HG03060 (cell line): Measurements from ENCODE around the gene NPBWR2.

Experiments used
- ATAC-seq: cut with Tn5 transposase; IDR thresholded peaks from one replicate; pipeline ENCODE4 v1.9.1; 2021; ENCODE audit warnings: low read depth, moderate number of reproducible peaks; ENCODE audit not compliant: unreplicated experiment

The NPBWR2 gene

GRCh38 chr20:64105846-64106434 is 1.4 kb downstream of the NPBWR2 start:
- no peak for ATAC-seq

DNA sequence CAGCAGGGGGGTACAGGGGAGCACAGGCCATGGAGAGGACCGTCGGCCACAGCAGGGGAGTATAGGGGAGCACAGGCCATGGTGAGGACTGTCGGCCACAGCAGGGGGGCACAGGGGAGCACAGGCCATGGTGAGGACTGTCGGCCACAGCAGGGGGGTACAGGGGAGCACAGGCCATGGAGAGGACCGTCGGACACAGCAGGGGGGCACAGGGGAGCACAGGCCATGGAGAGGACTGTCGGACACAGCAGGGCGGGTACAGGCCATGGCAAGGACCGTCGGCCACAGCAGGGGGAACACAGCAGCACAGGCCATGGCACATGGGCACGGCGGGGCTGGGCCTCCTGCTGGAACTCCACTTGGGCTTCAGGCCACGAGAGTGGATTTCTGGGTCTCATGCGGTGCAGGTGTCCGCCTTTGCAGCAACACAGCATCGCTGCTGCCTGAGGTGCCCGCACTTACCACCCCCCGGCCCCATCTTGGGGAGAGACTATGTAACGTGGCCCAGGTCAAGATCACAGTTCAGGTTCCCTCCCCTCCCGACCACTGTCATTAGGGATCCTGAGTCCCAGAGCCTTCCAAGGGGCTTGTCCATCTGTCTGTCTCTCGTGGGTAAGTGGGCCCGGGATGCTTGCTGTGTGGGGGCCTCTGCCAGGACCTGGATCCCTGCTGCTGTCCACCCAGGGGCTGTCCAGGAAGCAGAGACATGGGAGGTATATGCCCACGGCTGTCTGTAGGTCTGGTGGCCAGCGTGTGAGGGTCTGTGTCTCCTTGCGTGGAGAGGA is 2.5 kb downstream of the NPBWR2 start:
- no peak for ATAC-seq

DNA sequence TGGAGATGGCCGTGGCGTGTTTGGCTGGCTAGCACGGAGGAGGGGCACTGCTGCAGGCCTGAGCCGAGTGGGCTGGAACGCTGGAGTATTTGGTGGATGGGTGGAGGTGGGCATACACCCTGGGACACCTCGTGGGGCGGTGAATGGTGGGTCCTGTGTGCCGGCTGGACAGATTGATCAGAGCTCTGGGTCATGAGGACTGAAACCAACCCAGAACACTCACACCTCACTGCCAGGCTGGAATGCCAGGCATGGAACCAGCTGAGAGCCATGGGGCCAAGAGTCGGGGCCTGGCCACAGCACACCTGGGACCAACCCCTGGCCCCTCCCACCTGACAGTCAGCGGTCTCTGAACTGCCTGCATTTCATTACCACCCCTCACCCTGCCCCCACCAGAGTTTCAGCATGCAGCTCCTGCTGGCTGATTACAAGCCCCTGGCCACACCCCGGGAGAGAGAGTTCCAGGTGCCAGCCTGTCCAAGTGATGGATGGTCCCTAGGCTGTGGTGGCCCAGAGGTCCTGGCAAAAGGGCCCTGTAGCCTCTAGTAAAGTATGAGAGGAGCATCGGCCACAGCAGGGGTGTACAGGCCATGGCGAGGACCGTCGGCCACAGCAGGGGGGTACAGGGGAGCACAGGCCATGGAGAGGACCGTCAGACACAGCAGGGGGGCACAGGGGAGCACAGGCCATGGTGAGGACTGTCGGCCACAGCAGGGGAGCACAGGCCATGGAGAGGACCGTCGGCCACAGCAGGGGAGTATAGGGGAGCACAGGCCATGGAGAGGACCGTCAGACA is 3.3 kb downstream of the NPBWR2 start:
- ATAC-seq: no peak

- no peak for ATAC-seq
These were observed 4.6 kb downstream of the NPBWR2 start for GRCh38 chr20:64102647-64103354.

GRCh38 chr20:64101731-64102621 is 5.4 kb downstream of the NPBWR2 start:
- ATAC-seq: no peak

- ATAC-seq: no peak
These were observed 6.2 kb downstream of the NPBWR2 start for GRCh38 chr20:64100946-64101688.

- no peak for ATAC-seq
These were observed 6.8 kb downstream of the NPBWR2 start for GRCh38 chr20:64100566-64100888.

- ATAC-seq: no peak
These were observed 7.3 kb downstream of the NPBWR2 start for GRCh38 chr20:64099880-64100565.

GRCh38 chr20:64099086-64099786 is 8.1 kb downstream of the NPBWR2 start:
- no peak for ATAC-seq

DNA sequence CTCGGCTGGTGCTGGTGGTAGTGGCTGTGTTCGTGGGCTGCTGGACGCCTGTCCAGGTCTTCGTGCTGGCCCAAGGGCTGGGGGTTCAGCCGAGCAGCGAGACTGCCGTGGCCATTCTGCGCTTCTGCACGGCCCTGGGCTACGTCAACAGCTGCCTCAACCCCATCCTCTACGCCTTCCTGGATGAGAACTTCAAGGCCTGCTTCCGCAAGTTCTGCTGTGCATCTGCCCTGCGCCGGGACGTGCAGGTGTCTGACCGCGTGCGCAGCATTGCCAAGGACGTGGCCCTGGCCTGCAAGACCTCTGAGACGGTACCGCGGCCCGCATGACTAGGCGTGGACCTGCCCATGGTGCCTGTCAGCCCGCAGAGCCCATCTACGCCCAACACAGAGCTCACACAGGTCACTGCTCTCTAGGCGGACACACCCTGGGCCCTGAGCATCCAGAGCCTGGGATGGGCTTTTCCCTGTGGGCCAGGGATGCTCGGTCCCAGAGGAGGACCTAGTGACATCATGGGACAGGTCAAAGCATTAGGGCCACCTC is 8.8 kb downstream of the NPBWR2 start:
- no peak for ATAC-seq

DNA sequence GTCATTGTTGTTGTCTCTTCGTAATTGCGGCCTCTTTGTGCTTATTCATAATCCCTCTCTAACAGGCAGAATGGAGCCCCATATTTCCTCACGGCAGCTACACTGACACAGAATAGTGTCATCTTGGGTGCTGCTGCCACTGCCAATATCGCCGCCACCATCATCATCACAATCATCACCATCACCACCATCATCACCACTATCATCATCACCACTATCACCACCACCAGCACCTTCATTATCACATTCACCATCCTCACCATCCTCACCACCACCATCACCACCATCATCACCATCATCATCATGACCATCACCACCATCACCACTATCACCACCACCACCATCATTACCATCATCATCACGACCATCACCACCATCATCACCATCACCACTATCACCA is 10.8 kb downstream of the NPBWR2 start:
- ATAC-seq: no peak

- no peak for ATAC-seq
These were observed 11.4 kb downstream of the NPBWR2 start for GRCh38 chr20:64095927-64096326.

GRCh38 chr20:64095455-64095854 is 11.9 kb downstream of the NPBWR2 start:
- no peak for ATAC-seq

DNA sequence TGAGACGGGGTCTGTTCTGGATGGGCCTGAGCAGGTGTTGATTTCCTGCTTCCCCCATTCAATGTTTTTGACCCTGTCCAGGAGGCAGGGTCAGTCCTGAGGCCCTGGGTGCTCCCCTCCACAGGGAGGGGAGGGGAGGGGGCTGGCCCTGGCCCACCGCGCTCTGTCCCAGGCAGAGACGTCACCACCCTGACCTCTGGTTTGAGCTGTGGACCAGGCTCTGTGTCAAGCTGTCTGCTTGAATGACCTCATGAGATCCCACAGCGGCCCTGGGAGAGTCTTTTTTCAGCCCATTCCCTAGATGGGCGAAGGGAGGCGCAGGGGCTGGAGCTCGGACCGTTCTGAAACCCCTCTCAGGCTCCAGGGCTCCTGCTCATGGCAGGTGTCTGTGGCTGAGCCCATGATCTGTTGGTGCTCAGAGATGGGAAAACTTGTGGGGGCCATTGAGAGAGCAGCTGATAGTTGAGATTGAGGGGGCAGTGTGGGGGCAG is 14.3 kb downstream of the NPBWR2 start:
- no peak for ATAC-seq

- no peak for ATAC-seq
These were observed 14.9 kb downstream of the NPBWR2 start for GRCh38 chr20:64092258-64093012.

- no peak for ATAC-seq
These were observed 15.6 kb downstream of the NPBWR2 start for GRCh38 chr20:64091770-64092169.

GRCh38 chr20:64091340-64091739 is 16.0 kb downstream of the NPBWR2 start:
- ATAC-seq: no peak
